Measurements from ENCODE around the gene MAGI2. TPM values are rescaled to one million over a fixed set of nuclear protein-coding genes. Genes with fewer than 3 reads are reported as not detected.

The MAGI2 gene
- total RNA-seq, 1 donor from 2014 or later, result 0.38 TPM

GRCh38 chr7:78473021-78473420 lies 980.4 kb downstream of the MAGI2 start:
- no peak overlapping the region for H3K4me3 Mint-ChIP-seq
- no peaks in the 10 kb centered on the region for H3K36me3 Mint-ChIP-seq (ENCODE audit: low read depth)
- H3K9me3 Mint-ChIP-seq, result no peaks in the 10 kb centered on the region
- H3K27me3 Mint-ChIP-seq, result no peaks in the 10 kb centered on the region
- ChIA-PET CTCF (no interaction called here), POLR2A (no interaction called here)
- H3K27ac Mint-ChIP-seq, result no peak overlapping the region
- no peaks in the 10 kb centered on the region for H3K4me1 Mint-ChIP-seq
- TF ChIP-seq, protein P1, sequence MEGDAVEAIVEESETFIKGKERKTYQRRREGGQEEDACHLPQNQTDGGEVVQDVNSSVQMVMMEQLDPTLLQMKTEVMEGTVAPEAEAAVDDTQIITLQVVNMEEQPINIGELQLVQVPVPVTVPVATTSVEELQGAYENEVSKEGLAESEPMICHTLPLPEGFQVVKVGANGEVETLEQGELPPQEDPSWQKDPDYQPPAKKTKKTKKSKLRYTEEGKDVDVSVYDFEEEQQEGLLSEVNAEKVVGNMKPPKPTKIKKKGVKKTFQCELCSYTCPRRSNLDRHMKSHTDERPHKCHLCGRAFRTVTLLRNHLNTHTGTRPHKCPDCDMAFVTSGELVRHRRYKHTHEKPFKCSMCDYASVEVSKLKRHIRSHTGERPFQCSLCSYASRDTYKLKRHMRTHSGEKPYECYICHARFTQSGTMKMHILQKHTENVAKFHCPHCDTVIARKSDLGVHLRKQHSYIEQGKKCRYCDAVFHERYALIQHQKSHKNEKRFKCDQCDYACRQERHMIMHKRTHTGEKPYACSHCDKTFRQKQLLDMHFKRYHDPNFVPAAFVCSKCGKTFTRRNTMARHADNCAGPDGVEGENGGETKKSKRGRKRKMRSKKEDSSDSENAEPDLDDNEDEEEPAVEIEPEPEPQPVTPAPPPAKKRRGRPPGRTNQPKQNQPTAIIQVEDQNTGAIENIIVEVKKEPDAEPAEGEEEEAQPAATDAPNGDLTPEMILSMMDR (IDR thresholded peaks at IDR 0.05), result no peak
- DNase-seq (no peak), ATAC-seq (ENCODE audit: low read depth) (no peak)
- intact Hi-C loops (cut with micrococcal nuclease), result no loop called here

DNA sequence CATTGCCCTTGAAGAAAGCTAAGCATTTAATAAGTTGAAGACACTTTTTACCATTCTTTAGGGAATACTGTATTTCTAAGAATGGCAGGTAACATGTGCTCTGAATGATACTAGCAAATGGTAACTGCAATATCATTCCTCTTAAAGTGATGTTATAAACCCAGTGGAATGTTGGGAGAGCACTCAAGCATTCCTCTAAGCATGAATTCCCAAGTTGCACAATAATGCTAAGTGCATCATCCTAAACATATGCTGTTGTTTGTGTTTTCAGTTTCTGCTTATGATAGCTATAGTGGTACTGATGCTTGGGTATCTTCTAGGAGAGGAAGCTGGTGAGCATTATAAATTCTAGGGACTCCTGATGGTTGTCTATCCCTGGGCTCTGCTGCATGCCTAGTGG lies 980.9 kb downstream of the MAGI2 start:
- ChIA-PET POLR2A (no interaction called here), CTCF (no interaction called here)
- DNase-seq (no peak), ATAC-seq (ENCODE audit: low read depth) (no peak)
- H3K4me1 Mint-ChIP-seq, result no peaks in the 10 kb centered on the region
- no peaks in the 10 kb centered on the region for H3K36me3 Mint-ChIP-seq (ENCODE audit: low read depth)
- intact Hi-C loops (cut with micrococcal nuclease), result no loop called here
- no peak overlapping the region for H3K4me3 Mint-ChIP-seq
- TF ChIP-seq, protein P1 (IDR thresholded peaks at IDR 0.05), result no peak
- H3K9me3 Mint-ChIP-seq, result no peaks in the 10 kb centered on the region
- no peaks in the 10 kb centered on the region for H3K27me3 Mint-ChIP-seq
- no peak overlapping the region for H3K27ac Mint-ChIP-seq

- Mint-ChIP-seq H3K4me1 (no peaks in the 10 kb centered on the region), H3K27me3 (no peaks in the 10 kb centered on the region), H3K27ac (no peak overlapping the region), H3K9me3 (no peaks in the 10 kb centered on the region), H3K4me3 (no peak overlapping the region), H3K36me3 (ENCODE audit: low read depth) (no peaks in the 10 kb centered on the region)
- POLR2A ChIA-PET, result no interaction called here
- TF ChIP-seq, protein P1 (IDR thresholded peaks at IDR 0.05), result no peak
- ATAC-seq (ENCODE audit: low read depth), result no peak
- CTCF ChIA-PET, result no interaction called here
- no peak for DNase-seq
- intact Hi-C loops (cut with micrococcal nuclease), result no loop called here
Observed at GRCh38 chr7:78465894-78466293, 987.6 kb downstream of the MAGI2 start.

DNA sequence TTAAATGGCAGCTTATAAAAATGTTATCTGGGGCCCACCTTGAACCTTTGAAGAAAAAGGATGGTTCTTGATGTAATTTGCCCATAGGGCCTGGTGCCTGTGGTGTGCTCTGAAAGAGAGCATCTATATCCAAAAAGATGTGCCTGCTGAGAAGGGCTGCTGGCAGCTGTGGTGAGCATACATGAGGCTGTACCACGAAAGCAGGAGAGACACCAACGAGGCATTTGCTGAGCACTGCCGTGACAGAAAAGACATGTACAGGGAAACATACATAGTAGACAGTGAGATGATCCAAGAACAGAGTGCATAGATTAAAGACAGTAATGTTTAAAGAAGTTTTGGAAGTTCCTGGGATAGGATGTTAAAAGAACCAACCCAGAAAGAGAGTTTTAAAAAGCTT lies 990.4 kb downstream of the MAGI2 start:
- Mint-ChIP-seq H3K36me3 (ENCODE audit: low read depth) (no peaks in the 10 kb centered on the region), H3K4me3 (no peak overlapping the region), H3K27me3 (no peaks in the 10 kb centered on the region), H3K27ac (no peak overlapping the region), H3K4me1 (no peaks in the 10 kb centered on the region), H3K9me3 (no peaks in the 10 kb centered on the region)
- ChIA-PET CTCF (no interaction called here), POLR2A (no interaction called here)
- TF ChIP-seq, protein P1 (IDR thresholded peaks at IDR 0.05), result no peak
- intact Hi-C loops (cut with micrococcal nuclease), result no loop called here
- DNase-seq (no peak), ATAC-seq (ENCODE audit: low read depth) (no peak)

- Mint-ChIP-seq H3K4me1 (no peaks in the 10 kb centered on the region), H3K4me3 (no peak overlapping the region), H3K27me3 (no peaks in the 10 kb centered on the region), H3K36me3 (ENCODE audit: low read depth) (no peaks in the 10 kb centered on the region), H3K9me3 (no peaks in the 10 kb centered on the region), H3K27ac (no peak overlapping the region)
- no peak for ATAC-seq (ENCODE audit: low read depth)
- TF ChIP-seq, protein P1 (IDR thresholded peaks at IDR 0.05), result no peak
- no peak for DNase-seq
- ChIA-PET CTCF (no interaction called here), POLR2A (no interaction called here)
- intact Hi-C loops (cut with micrococcal nuclease), result no loop called here
Observed at GRCh38 chr7:78450706-78451105, 1002.8 kb downstream of the MAGI2 start.

Data from activated B cell treated with CpG ODN at 0.5 μM for 24 hours (primary cell).